Superior temporal gyrus (tissue), 1 donor: ENCODE results near the gene FHOD3.

ENCODE experiments used
- DNase-seq: peaks from one replicate; pipeline ENCODE4 v3.0.0-alpha.2; 2016; ENCODE audit errors: extremely low spot score

FHOD3 gene

GRCh38 chr18:36381075-36381474, 83.6 kb downstream of the FHOD3 start:
- peak; percentile 29 for DNase-seq

GRCh38 chr18:36382854-36383253, 85.3 kb downstream of the FHOD3 start:
- DNase-seq: no peak

GRCh38 chr18:36386150-36386920, 88.8 kb downstream of the FHOD3 start:
- no peak for DNase-seq

- DNase-seq: no peak
Observed at GRCh38 chr18:36387310-36387709, 89.8 kb downstream of the FHOD3 start.

- no peak for DNase-seq
Observed at GRCh38 chr18:36388310-36388709, 90.8 kb downstream of the FHOD3 start.

- no peak for DNase-seq
Observed at GRCh38 chr18:36389027-36389426, 91.5 kb downstream of the FHOD3 start.

GRCh38 chr18:36389811-36390581, 92.5 kb downstream of the FHOD3 start:
- DNase-seq: no peak

- no peak for DNase-seq
Observed at GRCh38 chr18:36391426-36392145, 94.1 kb downstream of the FHOD3 start.

- DNase-seq: no peak
Observed at GRCh38 chr18:36392164-36392978, 94.9 kb downstream of the FHOD3 start.

GRCh38 chr18:36392979-36393287, 95.4 kb downstream of the FHOD3 start:
- no peak for DNase-seq

- DNase-seq: no peak
Observed at GRCh38 chr18:36394486-36394885, 97.0 kb downstream of the FHOD3 start.

- DNase-seq: no peak
Observed at GRCh38 chr18:36396190-36396589, 98.7 kb downstream of the FHOD3 start.

GRCh38 chr18:36397033-36397432, 99.5 kb downstream of the FHOD3 start:
- no peak for DNase-seq

- DNase-seq: no peak
Observed at GRCh38 chr18:36398419-36398818, 100.9 kb downstream of the FHOD3 start.

GRCh38 chr18:36399055-36399454, 101.5 kb downstream of the FHOD3 start:
- no peak for DNase-seq

- DNase-seq: no peak
Observed at GRCh38 chr18:36401462-36401861, 103.9 kb downstream of the FHOD3 start.

GRCh38 chr18:36402765-36403396, 105.4 kb downstream of the FHOD3 start:
- DNase-seq: no peak

GRCh38 chr18:36403896-36404820, 106.6 kb downstream of the FHOD3 start:
- no peak for DNase-seq

GRCh38 chr18:36405611-36406010, 108.1 kb downstream of the FHOD3 start:
- no peak for DNase-seq

GRCh38 chr18:36406805-36407204, 109.3 kb downstream of the FHOD3 start:
- no peak for DNase-seq
